Body of pancreas (tissue), 4 donors: ENCODE data around the gene ZBTB16.

Source experiments
- CTCF ChIP-seq, 7 experiments: fragments of 450-650 bp in 4 of 7; fragments of 200-600 bp in 3 of 7; sonication (generic) in 3 of 7; IDR thresholded peaks; one replicate each; pipeline ENCODE4 v1.5.1; 2016 to 2019; ENCODE audit warnings: antibody characterized with exemption in 7 of 7
- POLR2A ChIP-seq, 3 donors: fragments of 450-650 bp; IDR thresholded peaks; one replicate each; pipeline ENCODE4 v1.6.1; 2016; ENCODE audit warnings: antibody characterized with exemption in 3 of 3, mild to moderate bottlenecking in 2 of 3

- no peak for TF ChIP-seq POLR2A (IDR thresholded peaks at IDR 0.05)
- TF ChIP-seq CTCF (IDR thresholded peaks at IDR 0.05) = no peak
Measured at GRCh38 chr11:114065094-114065493, 5.6 kb downstream of the ZBTB16 start.
